ENCODE results near the gene FAAH2.
"Not testable (repeated sequence)": the region's sequence is repeated elsewhere in the genome, so short reads cannot be mapped to it uniquely, and the experiment has no call there.

The FAAH2 gene, protein sequence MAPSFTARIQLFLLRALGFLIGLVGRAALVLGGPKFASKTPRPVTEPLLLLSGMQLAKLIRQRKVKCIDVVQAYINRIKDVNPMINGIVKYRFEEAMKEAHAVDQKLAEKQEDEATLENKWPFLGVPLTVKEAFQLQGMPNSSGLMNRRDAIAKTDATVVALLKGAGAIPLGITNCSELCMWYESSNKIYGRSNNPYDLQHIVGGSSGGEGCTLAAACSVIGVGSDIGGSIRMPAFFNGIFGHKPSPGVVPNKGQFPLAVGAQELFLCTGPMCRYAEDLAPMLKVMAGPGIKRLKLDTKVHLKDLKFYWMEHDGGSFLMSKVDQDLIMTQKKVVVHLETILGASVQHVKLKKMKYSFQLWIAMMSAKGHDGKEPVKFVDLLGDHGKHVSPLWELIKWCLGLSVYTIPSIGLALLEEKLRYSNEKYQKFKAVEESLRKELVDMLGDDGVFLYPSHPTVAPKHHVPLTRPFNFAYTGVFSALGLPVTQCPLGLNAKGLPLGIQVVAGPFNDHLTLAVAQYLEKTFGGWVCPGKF

GRCh38 chrX:57286507-57287251, at the start of gene FAAH2:
Gene FAAH2, plus strand, starts transcription at chrX:57286706. Its CDS starts 120 bp downstream, at chrX:57286826.
- peak; percentile 30 for DNase-seq (ENCODE audit: low read depth)

DNA sequence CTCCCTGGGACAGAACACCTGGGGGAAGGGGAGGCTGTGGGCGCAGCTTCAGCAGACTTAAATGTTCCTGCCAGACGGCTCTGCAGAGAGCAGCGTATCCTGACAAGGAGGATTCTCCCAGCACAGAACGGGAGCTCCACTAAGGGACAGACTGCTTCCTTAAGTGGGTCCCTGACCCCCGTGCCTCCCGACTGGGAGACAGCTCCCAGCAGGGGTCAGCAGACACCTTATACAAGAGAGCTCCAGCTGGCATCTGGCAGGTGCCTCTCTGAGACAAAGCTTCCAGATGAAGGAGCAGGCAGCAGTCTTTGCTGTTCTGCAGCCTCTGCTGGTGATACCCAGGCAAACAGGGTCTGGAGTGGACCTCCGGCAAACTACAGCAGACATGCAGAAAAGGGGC, 44.5 kb upstream of the FAAH2 start:
- DNase-seq (ENCODE audit: low read depth) = no peak

- no peak for DNase-seq (ENCODE audit: low read depth)
Measured at GRCh38 chrX:57251965-57252364, 34.5 kb upstream of the FAAH2 start.

DNA sequence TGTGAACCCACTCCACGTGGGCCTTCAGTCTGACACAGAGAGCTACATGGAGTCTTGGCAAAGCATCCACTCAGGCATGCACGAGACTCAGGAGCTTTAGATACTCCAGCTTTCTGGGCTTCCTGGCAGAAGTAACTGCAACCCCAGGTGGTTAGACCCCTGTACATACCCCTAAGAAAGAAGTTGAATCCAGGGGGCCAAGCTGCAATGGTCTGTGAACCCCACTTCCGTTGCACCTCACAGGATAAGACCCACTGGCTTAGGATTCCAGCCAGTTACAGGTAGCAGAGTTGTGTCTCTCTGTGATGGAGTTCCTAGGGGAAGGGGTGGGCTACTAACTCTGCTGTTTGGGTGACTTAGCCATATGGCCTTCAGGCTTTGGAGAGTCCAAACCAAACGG, 21.4 kb upstream of the FAAH2 start:
- DNase-seq (ENCODE audit: low read depth) = no peak

DNA sequence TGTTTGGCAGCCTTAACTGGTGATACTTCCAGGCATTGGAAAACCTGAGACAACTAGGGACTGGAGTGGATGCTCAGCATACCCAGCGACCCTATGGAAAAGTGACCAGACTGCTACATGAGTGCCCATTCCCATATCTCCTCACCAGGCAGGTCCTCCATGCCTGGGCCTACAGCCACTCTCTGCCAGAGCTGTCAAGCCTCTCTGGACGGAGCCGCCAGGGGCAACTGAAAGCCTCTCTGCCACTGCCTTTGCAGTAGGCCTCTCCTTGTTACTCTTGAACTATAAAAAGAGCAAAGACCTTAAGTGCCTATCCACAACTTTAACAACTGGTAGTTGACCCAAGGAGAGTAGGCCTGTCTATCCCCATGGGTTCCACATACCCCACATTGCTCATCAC, 20.2 kb upstream of the FAAH2 start:
- DNase-seq (ENCODE audit: low read depth) = no peak

DNA sequence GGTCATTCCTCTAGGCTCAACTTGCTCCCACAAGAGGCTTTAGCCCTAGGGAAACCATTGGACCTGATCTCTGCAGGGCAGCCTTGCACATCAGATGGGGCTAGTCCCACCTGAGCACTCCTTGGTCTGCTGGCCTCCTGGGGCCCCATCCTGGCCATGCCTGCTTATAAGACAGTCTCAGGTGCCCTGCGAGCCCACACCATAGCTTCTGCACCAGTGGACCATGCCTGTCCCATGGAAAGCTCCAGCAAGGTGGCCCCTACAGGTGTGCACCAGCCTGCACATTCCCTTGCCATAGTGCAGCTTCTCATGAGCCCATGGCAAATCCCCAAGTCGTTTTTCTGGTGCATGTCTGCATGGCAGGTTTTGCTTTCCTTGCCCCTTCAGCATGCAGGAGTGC, 19.6 kb upstream of the FAAH2 start:
- no peak for DNase-seq (ENCODE audit: low read depth)

DNA sequence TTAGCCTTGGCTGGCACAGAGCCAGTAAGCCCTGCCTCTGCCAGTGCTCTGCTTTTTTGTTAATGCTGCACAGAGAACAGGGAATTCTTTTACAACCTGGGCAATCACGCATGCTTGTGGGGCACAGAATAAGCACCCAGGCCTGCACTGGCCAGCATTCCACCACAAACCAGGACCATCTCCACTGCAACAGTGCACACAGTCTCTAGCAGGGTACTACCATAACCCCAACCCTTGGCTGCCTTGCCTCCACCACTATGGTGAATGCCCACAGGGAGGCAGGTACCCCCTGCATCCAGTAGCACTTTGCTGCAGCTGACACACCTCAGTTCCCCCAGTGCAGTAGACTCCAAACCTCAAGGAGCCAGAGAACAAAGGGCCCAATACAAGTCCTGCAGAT, 19.2 kb upstream of the FAAH2 start:
- no peak for DNase-seq (ENCODE audit: low read depth)

DNA sequence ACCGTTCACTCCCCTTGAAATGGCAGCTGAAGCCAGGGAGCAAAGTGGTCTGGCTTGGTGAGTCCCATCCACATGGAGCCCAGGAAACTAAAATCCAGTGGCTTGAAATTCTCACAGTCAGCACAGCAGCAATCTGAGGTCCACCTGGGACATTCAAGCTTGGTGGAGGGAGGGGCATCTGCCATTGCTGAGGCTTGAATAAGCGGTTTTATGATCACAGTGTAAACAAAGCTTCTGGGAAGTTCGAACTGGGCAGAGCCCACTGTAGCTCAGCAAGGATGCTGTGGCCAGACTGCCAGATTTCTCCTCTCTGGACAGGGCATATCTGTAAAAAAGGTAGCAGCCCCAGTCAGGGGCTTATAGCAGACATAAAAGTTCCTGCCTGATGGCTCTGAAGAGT, 15.5 kb upstream of the FAAH2 start:
- no peak for DNase-seq (ENCODE audit: low read depth)

DNA sequence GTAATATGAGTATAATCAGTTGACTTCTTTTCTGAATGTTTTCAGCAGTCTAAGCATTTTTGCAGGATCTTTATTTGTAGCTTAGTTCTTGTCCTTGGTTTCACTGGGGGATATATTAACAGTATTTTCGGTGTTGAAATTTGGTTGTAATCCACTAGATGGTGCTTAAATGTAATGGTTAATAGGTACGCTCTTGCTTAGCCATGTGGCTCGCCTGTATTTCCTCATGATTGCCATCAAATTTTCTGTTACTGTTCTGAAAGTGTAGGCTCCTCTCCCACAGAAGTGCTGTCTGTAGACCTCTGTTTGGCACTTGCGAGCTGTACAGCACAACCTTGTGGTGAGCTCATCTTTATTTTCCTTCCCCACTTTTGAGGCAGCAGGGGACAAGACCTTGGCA, 3.9 kb upstream of the FAAH2 start:
- DNase-seq (ENCODE audit: low read depth) = no peak

- DNase-seq (ENCODE audit: low read depth) = no peak
Measured at GRCh38 chrX:57285001-57285400, 1.5 kb upstream of the FAAH2 start.

- DNase-seq (ENCODE audit: low read depth) = no peak
Measured at GRCh38 chrX:57289089-57289488, 2.6 kb downstream of the FAAH2 start.

DNA sequence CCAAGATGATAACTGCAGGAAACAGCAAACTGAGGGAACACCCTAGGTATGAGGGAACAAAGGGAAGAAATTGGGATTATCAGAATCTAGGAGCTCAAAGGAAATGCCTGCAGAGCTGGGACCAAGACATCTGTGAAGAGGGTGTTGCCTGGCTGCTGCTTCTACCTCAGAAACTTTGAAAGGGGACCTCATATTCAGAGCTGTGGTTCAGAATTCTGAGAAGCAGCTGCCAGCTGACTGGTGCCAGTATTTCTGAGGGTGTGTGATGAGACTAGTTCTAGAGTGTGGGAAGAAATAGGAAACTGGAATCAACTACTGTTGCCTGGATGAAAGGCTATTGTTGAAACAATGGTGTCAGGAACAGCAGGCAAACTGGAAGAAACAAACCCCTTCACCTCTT, 8.5 kb downstream of the FAAH2 start:
- no peak for DNase-seq (ENCODE audit: low read depth)

GRCh38 chrX:57295679-57296078, 9.2 kb downstream of the FAAH2 start:
- not testable (repeated sequence) for DNase-seq (ENCODE audit: low read depth)

- no peak for DNase-seq (ENCODE audit: low read depth)
Measured at GRCh38 chrX:57313583-57314215, 27.2 kb downstream of the FAAH2 start.

- no peak for DNase-seq (ENCODE audit: low read depth)
Measured at GRCh38 chrX:57329008-57329407, 42.5 kb downstream of the FAAH2 start.

DNA sequence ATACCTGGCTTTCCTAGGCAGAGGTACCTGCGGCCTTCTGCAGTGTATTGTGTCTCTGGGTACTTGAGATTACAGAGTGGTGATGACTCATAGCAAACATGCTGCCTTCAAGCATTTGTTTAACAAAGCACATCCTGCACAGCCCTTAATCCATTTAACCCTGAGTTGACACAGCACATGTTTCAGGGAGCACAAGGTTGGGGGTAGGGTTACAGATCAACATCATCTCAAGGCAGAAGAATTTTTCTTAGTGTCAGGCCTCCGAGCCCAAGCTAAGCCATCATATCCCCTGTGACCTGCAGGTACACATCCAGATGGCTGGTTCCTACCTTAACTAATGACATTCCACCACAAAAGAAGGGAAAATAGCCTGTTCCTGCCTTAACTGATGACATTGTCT, 49.3 kb downstream of the FAAH2 start:
- not testable (repeated sequence) for DNase-seq (ENCODE audit: low read depth)

DNA sequence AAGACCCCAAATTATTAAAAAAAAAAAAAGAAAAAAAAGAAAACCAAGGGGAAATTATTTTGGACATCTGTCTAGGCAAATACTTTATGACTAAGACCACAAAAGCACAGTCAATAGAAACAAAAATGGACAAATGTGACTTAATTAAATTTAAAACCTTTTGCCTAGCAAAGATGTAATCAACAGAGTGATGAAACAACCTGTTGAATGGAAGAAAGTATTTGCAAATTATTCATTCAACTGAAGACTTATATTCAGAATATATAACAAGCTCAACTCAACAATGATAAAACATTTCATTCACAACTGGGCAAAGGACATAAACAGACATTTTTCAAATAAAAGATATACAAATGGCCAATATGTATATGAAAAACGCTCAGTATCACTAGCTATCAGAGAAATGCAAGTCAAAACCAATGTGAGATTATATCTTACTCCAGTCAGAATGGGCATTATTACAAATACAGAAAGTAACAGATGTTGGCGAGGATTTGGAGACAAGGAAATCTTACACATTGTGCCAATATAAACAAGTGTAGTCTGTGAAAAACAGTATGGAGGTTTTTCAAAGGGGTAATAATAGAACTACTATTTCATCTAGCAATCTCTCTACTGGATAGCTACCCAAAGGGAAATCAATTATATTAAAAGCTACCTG, 67.1 kb downstream of the FAAH2 start:
- DNase-seq (ENCODE audit: low read depth) = no peak

DNA sequence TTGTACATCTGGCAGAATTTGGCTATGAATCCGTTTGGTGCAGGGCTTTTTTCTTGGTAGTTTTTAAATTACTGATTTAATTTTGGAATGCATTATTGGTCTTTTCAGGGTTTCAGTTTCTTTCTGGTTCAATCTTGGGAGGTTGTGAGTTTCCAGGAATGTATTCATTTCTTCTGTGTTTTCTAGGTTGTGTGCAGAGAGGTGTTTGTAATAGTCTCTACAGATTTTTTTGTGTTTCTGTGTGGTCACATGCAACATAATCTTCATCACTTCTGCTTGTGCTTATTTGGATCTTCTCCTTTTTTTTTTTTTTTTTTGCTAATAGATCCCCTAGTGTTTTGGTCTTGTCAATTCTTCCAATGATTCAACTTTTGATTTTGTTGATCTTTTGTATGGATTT, 77.6 kb downstream of the FAAH2 start:
- DNase-seq (ENCODE audit: low read depth) = no peak

DNA sequence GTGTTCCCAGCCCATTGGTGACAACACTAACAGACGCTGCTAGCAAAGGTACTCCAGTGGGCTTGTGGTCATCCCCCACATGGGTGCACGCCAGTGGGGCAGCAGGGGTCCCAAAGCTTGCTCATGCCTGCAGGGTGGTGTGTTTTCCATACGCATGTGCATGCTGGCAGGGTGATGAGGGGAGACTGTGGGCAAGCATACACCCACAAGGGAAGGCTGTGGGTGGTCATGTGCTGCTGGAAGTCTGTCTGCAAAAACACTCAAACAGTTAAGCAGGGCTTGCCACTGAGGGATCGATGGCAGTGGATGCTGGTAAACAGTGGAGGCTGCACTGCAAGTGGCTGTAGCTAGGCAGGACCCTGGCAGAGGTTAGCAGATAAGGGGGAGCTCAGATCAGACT, 79.9 kb downstream of the FAAH2 start:
- DNase-seq (ENCODE audit: low read depth) = no peak

- DNase-seq (ENCODE audit: low read depth) = no peak
Measured at GRCh38 chrX:57367649-57368048, 81.1 kb downstream of the FAAH2 start.

DNA sequence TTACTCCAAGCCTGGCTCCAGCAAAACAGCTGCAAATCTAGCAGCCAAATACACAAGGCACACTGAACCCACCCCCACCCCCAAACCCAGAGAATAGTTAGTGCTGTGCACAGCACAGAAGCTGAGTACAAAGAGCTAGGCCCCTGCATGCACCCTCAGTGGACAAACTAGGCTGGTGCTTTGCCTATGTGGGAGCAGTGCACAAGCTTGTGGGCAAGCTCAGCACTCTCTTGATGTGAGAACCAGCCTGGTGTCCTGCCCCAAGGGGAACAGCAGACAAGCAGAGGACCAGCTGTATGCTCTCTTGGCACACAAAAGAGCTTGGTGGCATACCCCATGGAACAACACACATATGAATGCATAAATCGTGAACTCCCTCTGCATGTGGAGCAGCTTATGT, 81.7 kb downstream of the FAAH2 start:
- DNase-seq (ENCODE audit: low read depth) = no peak

DNA sequence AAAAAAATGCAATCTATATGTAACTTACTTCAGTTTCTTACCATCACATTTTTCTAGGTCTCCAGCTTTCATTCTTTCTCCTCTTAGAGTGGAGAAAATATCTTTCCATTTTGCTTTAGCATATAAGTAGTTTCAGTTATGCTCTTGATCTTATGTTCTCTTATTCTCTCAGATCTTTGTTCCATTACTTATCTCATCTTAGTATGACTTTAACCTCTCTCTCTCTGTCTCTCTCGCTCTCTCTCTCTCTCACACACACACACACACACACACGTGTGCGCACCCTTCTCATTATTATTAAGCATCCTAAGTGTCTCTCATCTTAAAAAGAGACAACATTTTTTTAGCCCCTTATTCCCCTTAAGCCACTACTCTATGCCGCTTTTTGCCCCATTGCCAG, 92.8 kb downstream of the FAAH2 start:
- DNase-seq (ENCODE audit: low read depth) = no peak
